LoVo (cell line): ENCODE results near the gene SLC15A5.

Experiments
- DNase-seq: peaks from one replicate; pipeline ENCODE4 v3.0.0-alpha.2; 2016; ENCODE audit warnings: low spot score

Gene SLC15A5

DNA sequence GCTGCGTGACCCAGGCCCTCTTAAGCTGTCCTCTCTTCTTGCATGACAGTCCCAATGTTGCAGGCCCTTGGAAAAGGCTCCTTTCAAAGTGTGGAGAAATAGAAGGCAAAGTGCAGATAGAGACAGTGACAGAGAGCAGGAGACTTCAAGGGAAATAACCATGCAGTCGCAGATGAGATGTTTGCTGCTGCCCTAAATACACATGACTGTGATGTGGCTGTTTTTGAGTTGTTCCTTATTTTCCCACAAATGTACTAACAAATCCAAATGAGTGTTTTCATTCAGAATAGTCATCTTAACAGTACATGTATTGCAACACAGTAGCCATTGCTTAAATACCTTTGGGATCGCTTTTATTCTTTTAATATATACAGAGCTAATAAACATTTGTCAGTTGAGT is 101.6 kb downstream of the SLC15A5 start:
- no peak for DNase-seq

DNA sequence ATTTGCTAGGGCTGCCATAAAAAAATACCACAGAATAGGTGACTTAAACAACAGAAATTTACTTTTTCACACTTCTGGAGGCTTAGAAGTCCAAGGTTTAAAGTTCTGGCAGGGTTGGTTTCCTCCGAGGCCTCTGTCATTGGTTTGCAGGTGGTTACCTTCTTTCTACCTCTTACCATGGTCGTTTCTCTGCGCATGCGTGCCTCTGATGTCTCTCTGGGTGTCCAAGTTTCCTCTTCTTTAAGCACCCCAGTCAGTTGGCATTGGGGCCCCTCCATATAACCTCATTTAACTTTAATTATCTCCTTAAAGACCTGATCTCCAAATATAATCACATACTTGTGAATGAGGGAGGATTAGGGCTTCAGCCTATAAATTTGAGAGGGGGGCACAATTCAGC is 103.2 kb downstream of the SLC15A5 start:
- DNase-seq = no peak

DNA sequence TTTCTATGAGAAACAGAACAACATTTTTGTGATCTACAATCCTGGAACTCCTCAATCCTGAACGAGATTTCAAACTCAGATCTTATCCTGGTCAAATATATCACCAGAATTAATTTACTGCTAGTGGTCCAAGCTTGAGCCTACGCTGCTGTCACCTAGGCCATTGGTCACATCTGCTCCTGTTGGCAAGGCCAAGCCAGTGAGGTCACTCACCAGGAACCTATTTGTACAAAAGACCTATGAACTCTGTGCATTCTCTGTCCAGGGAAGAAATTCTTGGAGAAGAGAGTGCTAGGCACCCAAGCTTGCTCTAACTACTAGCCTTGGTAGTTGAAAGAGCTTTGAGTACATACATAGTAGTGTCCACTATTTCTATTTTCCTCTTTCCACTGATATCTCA is 106.1 kb downstream of the SLC15A5 start:
- DNase-seq = no peak

DNA sequence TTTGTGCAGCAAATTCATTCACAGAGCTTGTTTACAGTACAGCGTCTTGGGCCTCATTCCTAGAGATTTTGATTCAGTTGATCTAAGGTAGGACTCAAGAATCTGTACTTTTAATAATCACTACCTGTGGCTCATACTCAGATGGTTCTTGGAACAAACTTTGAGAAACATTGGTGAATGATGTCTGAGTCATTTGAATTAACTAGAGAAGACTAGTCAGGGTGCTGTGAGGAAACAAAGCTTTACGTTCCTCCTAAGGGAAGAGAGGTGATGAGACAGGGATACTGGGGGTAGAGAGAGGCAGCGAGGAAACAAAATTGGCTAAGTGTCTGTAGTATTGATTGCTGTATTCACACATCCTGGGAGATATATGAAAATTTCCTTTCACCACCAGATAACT is 109.4 kb downstream of the SLC15A5 start:
- DNase-seq = no peak

DNA sequence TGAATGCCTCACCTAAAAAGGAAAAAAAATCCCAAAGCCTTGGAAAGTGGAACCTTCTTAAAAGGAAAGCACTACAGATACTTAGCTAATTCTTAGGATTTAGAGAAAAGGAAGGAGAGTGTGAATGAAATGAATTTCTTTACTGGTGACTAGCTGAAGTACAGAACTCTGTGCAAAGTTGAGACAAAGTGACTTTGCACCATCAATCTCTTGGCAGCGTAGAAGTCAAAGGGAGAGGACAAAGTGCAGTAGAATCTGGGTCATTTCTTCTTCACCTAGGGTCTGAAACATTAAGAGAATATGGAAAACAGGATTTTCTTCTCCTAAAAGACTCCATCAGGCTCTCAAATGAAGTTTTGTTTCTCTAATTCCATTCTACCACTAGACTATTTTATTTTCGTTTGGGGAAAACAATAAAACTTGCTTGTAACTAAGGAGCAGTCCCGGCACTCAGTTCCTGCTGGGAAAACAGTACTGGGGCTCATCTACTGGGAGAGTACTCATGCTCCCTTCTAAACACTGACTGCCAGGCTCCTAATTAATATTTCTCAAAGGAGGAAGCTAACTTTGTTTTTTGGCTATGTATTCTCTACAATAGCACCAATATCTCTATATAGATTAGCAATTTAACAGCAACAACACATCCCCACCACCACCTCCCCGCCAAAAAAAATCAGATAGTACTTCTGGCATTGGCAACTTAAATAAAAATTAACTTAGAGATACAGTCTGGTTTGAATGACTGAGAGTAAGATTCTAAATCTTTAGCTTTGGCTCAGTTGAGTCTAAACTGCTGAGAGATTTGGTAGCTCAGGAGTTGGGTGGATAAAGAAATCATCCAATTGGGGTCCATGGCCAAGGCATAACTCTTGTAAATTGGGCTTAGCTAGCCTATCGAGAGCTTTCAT is 110.7 kb downstream of the SLC15A5 start:
- DNase-seq = no peak

DNA sequence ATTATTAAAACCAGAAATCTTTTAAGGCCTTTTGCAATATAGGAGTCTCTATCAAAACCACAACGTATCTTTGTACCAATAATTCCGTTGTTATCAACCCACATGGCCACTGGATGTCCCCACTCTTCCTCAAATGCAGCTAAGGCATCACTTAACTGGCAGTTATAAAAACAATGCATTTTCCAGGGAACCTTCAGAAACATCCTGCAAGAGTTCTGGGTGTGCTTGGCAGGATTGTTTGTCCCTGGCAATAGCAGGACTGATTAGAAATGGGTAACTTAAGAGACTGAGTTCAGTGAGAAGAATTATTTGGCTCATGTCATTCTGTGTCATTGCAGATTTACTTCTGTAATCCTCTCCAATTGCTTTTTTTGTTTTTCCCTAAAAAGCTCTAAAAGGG is 112.0 kb downstream of the SLC15A5 start:
- peak; percentile 61 for DNase-seq

DNA sequence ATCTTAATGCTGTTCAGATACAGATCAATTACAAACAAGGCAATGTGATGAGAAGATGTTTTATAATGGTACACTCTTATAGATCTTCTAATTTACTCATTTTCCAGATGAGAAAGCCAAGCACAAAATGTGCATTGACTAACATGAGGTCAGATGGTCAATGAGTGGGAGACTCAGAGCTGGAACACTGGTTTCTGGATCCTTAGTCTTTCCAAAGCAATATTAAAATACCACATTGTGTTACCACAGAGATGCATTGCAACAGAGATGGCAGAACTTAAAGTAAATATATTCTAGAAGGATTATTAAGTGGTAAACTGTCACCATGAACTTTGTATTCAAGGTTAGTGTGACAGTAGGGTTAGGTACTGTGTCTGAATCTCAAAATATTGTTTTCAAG is 113.6 kb downstream of the SLC15A5 start:
- DNase-seq = no peak

DNA sequence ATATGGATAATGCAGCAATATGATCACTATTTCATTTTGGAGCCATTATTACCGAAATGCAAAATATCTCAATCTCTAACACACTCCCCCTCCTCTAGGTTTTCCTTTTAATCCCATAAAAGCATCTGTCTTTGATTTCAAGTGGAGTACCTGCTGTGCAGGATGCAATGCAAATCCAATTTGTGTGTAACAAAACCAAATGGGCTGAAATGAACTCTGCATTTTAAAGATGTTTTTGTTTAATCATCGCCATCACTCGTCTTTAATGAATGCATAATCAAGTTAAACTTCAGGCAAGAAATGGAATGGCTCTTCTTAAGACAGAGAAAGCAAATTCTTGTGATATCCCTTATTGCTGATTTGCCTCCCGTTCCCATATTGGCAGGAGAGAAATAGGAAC is 114.3 kb downstream of the SLC15A5 start:
- no peak for DNase-seq

DNA sequence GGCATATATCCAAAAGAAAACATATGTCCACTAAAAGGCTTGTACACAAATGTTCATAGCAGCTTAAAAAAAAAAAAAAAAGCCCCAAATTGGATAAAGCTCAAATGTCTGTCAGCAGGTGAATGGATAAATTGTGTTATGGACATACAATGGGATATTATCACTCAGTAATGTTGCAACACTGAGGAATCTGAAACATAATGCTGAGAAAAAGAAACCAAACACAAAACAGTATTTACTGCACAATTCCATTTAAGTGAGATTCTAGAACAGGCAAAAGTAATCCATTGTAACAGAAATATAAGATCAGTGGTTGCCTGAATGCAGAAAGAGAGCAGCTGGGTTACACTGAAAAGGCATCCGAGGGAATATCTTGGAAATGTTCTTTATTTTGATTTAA is 117.9 kb downstream of the SLC15A5 start:
- DNase-seq = no peak

DNA sequence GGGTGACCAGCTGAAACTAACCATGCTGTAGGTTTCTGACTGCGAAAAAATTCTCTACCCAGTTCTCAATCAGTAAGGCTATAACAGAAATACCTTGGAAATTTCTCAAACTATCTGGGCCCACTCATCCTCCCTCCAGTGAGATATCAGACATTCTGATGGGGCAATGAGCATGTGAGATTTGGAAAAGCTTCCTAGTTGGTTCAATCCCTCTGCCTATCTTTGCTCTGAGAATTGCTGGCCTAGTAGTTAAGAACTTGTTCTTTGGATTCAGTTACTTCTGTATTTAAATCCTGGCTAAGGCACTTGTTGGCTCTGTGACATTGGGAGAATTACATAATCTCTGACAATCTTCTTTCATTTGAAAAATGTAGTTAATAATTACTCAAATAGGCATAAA is 119.4 kb downstream of the SLC15A5 start:
- DNase-seq = no peak

DNA sequence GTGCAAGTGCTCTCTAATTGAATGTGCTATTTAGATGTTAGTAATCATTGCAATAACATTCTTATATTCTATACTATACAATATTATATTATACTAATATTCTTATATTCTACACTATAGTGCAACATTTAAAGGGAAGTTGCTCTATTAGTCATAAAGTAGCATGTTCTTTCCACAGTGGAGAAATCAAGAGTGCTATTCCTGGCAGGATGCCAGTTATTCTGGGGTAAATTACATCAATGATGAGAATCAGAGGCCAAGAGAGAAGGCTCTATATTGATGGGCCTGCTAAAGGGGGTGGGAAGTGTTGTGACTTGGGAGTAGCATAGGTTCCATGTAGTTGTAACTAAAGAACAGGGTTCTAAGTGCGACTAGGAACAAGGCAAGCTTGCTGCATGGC is 121.5 kb downstream of the SLC15A5 start:
- DNase-seq = no peak

DNA sequence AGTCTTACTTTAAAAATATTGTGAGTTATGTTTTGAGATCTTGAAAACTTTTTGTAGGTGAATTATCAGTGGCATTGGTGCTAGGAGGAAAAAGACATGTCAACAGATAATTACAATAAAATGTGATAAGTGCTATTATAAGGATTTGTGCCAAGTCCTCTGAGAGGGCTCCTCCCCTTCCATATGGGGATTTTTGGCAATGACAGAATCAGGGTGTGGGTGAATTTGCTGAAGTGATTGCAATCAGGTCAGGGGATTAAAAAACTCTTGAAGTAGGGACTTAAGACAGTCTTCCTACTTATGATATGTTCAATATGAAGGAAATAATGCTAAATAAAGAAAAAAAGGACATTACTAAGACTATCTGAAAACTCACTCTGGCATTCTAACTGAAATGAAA is 122.5 kb downstream of the SLC15A5 start:
- no peak for DNase-seq

DNA sequence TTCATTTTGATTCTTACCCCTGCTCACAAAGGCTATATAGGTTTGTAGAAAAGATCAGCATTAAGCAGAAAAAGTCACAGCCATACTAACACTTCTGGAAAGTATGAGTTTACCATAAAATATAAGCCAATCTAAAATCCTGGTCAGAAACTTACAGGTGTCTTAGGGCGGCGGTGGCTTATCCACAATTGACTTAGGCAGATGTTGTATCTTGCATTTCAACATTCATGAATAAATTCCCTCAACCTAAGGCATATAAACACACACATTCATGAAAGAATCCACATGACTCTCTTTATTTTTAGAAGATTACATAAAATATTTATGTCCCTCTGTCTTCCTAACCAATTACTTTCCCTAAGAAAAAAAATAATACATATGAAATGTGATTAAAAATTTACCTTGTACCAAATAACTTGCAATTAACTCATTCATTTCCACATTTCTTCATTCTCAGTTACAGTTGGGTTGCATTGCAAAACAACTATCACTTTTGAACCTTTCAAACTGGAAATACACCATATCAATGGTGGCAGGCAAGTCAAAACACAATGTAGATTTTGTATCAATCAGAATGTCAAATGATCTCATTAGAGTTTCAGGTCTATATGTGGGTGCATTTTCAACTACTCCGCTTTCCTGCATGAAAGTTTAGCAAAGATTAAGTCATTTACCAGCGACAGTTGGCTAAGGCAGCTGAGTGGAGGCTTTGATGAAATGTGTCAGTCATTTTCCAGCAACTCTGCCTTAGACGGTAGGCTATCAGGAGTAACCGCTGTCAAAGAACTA is 124.4 kb downstream of the SLC15A5 start:
- DNase-seq = no peak

DNA sequence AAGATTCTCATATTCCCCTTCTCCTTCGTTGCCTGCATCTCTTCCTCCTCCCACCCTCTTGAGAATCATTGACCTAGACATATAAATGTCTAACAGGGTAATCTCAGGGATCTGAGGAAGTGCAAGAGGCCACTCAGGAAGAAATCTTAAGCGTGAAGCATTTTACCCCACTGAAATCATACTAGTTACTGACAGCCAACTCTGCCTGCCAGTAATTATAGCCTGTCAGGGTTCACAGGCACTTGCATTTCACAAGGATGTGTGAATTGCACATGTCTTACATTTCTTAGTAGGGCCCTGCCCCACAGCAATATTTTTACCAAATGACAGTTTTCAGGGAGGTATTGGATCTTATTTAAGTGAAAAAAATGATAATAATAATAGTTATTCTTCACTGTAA is 127.2 kb downstream of the SLC15A5 start:
- DNase-seq = no peak

DNA sequence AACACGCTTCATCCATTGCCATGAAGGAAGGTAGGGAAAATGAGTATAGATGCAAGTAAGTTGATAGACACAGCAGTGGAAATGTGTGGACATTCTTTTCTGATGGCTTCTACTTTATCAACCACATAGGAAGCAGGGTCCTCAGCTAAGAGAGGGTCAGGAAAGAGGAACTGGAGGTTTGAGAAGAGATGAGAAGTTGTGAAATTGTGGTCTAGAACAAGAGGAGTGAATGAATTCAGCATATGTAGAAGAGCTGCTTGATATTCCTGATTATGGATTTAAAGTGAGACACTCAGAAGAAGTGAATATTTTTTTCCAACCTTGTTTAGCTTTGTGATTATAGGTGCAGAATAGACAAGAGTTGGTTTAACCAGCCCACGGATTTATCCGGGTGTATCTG is 128.5 kb downstream of the SLC15A5 start:
- DNase-seq = no peak
